ENCODE data around the gene PLXDC2. TPM values are rescaled to one million over a fixed set of nuclear protein-coding genes. Genes with fewer than 3 reads are reported as not detected.

PLXDC2 gene
- total RNA-seq, 2 experiments from 2014 or later, result not detected

DNA sequence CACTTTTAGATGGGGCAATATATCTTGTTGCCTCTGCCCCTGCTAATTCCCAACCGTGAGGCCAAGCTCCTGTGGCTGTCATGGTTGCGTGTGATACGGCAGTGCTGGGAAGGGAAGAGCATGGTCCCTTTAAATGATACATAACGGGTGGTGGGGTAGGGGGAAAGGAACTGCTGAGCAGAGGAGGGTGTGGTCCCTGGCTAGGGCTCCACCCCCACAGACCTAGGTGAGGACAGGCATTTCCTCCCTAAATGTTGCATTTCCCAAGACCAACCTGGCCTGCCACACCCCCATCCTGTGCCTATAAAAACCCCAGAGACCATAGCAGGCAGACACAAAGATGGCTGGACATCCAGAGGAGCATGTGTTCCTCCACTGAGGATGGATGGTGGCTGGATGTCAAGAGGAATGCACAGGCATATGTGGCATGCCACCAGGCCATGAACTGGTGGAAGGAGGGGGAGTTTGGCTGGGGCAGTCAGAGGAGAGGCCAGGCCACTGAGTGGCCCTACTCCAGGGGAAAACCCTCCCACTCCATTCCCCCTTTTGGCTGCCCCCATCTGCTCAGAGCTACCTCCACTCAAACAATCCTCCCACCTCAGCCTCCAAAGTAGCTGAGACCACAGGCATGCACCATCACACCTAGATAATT is 104.0 kb downstream of the PLXDC2 start:
- TF ChIP-seq, protein P1, sequence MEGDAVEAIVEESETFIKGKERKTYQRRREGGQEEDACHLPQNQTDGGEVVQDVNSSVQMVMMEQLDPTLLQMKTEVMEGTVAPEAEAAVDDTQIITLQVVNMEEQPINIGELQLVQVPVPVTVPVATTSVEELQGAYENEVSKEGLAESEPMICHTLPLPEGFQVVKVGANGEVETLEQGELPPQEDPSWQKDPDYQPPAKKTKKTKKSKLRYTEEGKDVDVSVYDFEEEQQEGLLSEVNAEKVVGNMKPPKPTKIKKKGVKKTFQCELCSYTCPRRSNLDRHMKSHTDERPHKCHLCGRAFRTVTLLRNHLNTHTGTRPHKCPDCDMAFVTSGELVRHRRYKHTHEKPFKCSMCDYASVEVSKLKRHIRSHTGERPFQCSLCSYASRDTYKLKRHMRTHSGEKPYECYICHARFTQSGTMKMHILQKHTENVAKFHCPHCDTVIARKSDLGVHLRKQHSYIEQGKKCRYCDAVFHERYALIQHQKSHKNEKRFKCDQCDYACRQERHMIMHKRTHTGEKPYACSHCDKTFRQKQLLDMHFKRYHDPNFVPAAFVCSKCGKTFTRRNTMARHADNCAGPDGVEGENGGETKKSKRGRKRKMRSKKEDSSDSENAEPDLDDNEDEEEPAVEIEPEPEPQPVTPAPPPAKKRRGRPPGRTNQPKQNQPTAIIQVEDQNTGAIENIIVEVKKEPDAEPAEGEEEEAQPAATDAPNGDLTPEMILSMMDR (IDR thresholded peaks at IDR 0.05), result no peak
- ChIA-PET POLR2A (no interaction called here), CTCF (no interaction called here)
- ATAC-seq, result no peak
- no peak overlapping the region for H3K27ac Mint-ChIP-seq
- no peaks in the 10 kb centered on the region for H3K9me3 Mint-ChIP-seq
- no peak overlapping the region for H3K4me3 Mint-ChIP-seq
- intact Hi-C loops (cut with micrococcal nuclease), result no loop called here
- H3K27me3 Mint-ChIP-seq, result no peaks in the 10 kb centered on the region
- DNase-seq, result no peak
- H3K4me1 Mint-ChIP-seq (ENCODE audit: low read depth), result no peaks in the 10 kb centered on the region
- no peaks in the 10 kb centered on the region for H3K36me3 Mint-ChIP-seq (ENCODE audit: low read depth)

DNA sequence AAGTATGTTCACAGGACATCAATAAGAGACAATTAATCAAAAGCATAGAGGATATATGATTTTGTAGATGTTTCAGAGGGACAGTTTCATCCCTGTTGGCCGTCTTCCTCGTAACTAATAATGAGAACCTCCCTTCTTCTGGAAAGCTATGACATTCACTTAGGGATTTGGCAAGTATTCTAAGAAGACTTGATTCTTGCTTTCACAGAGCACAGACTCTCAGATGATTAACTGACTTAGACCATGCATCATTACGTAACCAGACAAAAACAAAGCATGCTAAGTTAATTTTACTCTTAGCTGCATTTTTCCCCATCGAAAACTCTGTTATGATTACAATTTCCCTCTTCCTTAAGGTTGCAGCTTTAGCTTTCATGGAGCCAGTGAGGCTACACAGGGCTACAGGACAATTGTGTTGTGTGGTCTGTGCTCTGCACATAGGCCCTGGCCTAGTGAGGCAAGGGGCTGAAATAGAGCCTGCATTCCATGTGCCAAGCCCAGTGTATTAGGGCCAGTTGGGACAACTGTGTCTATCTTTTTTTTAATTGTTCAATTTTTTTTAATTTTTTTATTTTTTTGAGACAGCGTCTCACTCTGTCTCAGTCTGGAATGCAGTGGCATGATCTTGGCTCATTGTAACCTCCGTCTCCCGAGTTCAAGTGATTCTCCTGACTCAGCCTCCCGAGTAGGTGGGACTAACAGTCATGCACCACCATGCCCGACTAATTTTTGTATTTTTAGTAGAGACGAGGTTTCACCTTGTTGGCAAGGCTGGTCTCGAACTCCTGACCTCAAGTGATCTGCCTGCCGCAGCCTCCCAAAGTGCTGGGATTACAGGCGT is 105.3 kb downstream of the PLXDC2 start:
- no peak overlapping the region for H3K4me3 Mint-ChIP-seq
- DNase-seq, result no peak

DNA sequence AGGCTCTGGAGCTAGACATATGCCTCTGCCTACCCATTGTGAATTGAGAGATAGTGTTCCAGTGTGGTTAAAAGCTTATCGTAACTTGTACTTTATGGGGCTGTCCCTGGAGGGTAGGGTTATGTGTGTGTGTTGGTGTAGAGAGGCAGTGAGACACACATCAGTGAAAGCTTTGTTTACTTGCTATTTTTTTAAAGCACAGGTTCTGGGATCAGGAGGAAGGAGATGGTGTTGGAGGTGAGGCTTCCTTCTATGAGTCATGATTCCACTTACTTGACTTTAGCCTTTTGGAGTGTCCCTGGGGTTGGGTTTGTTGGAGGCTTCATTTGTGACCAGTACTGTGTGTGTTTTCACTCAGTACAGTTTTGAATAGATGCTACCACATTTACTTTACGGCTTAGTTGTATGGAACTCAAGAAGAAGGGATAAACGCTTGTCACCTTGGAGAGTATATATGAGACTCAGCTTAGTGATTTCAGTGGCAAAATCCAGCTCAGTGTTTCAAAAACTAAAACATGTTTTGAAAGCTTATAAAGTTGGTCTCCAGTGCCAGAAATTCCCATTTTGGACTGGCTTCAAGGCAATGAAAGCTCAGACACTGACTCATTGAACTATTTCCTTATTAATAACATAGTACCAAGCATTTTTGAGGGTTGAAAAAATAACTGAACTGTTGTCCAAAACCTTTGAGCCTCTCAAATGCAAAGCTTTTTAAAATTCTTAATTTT is 106.2 kb downstream of the PLXDC2 start:
- no peak overlapping the region for H3K27ac Mint-ChIP-seq
- no peaks in the 10 kb centered on the region for H3K27me3 Mint-ChIP-seq
- no peaks in the 10 kb centered on the region for H3K36me3 Mint-ChIP-seq (ENCODE audit: low read depth)
- intact Hi-C loops (cut with micrococcal nuclease), result no loop called here
- ChIA-PET CTCF (no interaction called here), POLR2A (interaction anchor here (0.6 kb wide), 1 partner anchor 9 kb away, joined by 3 read pairs; no protein-coding TSS in a partner anchor)
- ATAC-seq, result no peak
- H3K9me3 Mint-ChIP-seq, result no peaks in the 10 kb centered on the region
- no peak overlapping the region for H3K4me3 Mint-ChIP-seq
- H3K4me1 Mint-ChIP-seq (ENCODE audit: low read depth), result no peaks in the 10 kb centered on the region
- TF ChIP-seq, protein P1 (IDR thresholded peaks at IDR 0.05), result no peak
- DNase-seq, result no peak

More for the DNA sequence above, 105.3 kb downstream of the PLXDC2 start:
- Mint-ChIP-seq H3K27ac (no peak overlapping the region), H3K36me3 (ENCODE audit: low read depth) (no peaks in the 10 kb centered on the region), H3K27me3 (no peaks in the 10 kb centered on the region), H3K4me1 (ENCODE audit: low read depth) (no peaks in the 10 kb centered on the region), H3K9me3 (no peaks in the 10 kb centered on the region)
- ChIA-PET CTCF (no interaction called here), POLR2A (no interaction called here)
- intact Hi-C loops (cut with micrococcal nuclease), result no loop called here
- TF ChIP-seq, protein P1 (IDR thresholded peaks at IDR 0.05), result no peak
- no peak for ATAC-seq

DNA sequence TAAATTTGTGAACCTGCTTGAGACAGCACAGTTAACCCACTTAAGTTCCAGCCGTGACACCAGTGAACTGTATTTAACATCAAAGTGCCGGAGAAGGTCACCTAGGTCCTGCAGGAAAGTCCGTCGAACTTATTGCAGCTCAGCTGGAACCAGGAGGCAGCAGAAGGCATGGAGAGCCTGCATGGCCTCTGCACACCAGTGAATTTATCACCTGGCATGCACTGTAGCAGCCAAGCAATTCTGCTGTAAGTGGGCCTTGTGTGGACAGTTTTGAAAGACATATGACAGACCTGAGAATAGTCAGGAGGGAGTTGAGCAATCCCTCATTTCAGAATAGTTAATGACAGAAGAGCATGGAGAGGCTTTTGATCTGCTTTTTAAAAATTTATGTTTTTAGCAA is 108.8 kb downstream of the PLXDC2 start:
- ATAC-seq (no peak), DNase-seq (no peak)
- H3K27me3 Mint-ChIP-seq, result no peaks in the 10 kb centered on the region
- H3K4me3 Mint-ChIP-seq, result no peak overlapping the region
- H3K27ac Mint-ChIP-seq, result no peak overlapping the region
- TF ChIP-seq, protein P1 (IDR thresholded peaks at IDR 0.05), result no peak
- H3K4me1 Mint-ChIP-seq (ENCODE audit: low read depth), result no peaks in the 10 kb centered on the region
- H3K36me3 Mint-ChIP-seq (ENCODE audit: low read depth), result no peaks in the 10 kb centered on the region
- POLR2A ChIA-PET, result no interaction called here
- CTCF ChIA-PET, result no interaction called here
- intact Hi-C loops (cut with micrococcal nuclease), result no loop called here
- peaks cover 1% of the 10 kb centered on the region for H3K9me3 Mint-ChIP-seq

DNA sequence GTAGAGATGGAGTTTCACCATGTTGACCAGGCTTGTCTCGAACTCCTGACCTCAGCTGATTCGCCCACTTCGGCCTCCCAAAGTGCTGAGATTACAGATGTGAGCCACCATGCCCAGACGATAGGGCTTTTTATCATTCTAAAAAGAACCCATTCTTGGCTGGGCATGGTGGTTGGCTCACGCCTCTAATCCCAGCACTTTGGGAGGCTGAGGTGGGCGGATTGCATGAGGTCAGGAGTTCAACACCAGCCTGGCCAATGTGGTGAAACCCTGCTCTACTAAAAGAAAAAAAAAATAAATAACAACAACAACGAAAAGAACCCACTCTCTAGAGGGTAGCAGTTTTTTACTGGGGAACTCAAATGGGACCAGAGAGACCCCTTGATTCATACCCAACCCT is 112.7 kb downstream of the PLXDC2 start:
- Mint-ChIP-seq H3K27ac (no peak overlapping the region), H3K4me1 (ENCODE audit: low read depth) (no peaks in the 10 kb centered on the region), H3K27me3 (no peaks in the 10 kb centered on the region), H3K9me3 (peaks cover 3% of the 10 kb centered on the region), H3K4me3 (no peak overlapping the region), H3K36me3 (ENCODE audit: low read depth) (no peaks in the 10 kb centered on the region)
- ChIA-PET CTCF (no interaction called here), POLR2A (no interaction called here)
- ATAC-seq (no peak), DNase-seq (no peak)
- TF ChIP-seq, protein P1 (IDR thresholded peaks at IDR 0.05), result no peak
- intact Hi-C loops (cut with micrococcal nuclease), result no loop called here
